SK-N-SH (cell line): ENCODE data around the gene GALNT16. TPM values are rescaled to one million over a fixed set of nuclear protein-coding genes. Genes with fewer than 3 reads are reported as not detected.
A peak's percentile ranks its signal among the peaks of the same experiment; 100 is the strongest.

Experiments
- CHD2 ChIP-seq: fragments of 150-350 bp; IDR thresholded peaks from 2 replicates; pipeline ENCODE4 v1.6.1; 2018; ENCODE audit warnings: low read length; ENCODE audit not compliant: partially characterized antibody
- ELF1 ChIP-seq: IDR thresholded peaks from 2 replicates; pipeline ENCODE4 v1.4.0; 2012
- EP300 ChIP-seq, 2 experiments: IDR thresholded peaks; 2 replicates each; pipeline versions ENCODE4 v1.4.0 to v1.6.1; 2012; ENCODE audit warnings: borderline replicate concordance in 1 of 2, low read depth in 1 of 2, low read length in 1 of 2
- FOXJ3 ChIP-seq: sonication (generic); formaldehyde crosslinking; IDR thresholded peaks from 2 replicates; pipeline ENCODE4 v1.5.1; 2020; ENCODE audit warnings: mild to moderate bottlenecking, missing genetic modification reagents
- GATA2 ChIP-seq: sonication (generic); formaldehyde crosslinking; IDR thresholded peaks from 2 replicates; pipeline ENCODE4 v1.5.0; 2020; ENCODE audit warnings: mild to moderate bottlenecking, missing genetic modification reagents
- MEF2A ChIP-seq: IDR thresholded peaks from 2 replicates; pipeline ENCODE4 v1.4.0; 2012; ENCODE audit warnings: low read depth, borderline replicate concordance
- MXI1 ChIP-seq: IDR thresholded peaks from 2 replicates; pipeline ENCODE4 v1.6.1; 2012; ENCODE audit warnings: mild to moderate bottlenecking, low read depth, low read length, improper control_type of control experiment
- NRF1 ChIP-seq: IDR thresholded peaks from 2 replicates; pipeline ENCODE4 v1.6.1; 2012; ENCODE audit warnings: low read depth, mild to moderate bottlenecking, low read length
- RAD21 ChIP-seq: IDR thresholded peaks from 2 replicates; pipeline ENCODE4 v1.6.1; 2012; ENCODE audit warnings: mild to moderate bottlenecking, low read length
- RCOR1 ChIP-seq: fragments of 150-350 bp; IDR thresholded peaks from 2 replicates; pipeline ENCODE4 v1.6.1; 2017; ENCODE audit warnings: antibody characterized with exemption, low read length
- RFX5 ChIP-seq: IDR thresholded peaks from 2 replicates; pipeline ENCODE4 v1.6.1; 2012; ENCODE audit warnings: mild to moderate bottlenecking, improper control_type of control experiment, low read length
- SIN3A ChIP-seq: IDR thresholded peaks from 2 replicates; pipeline ENCODE4 v1.6.1; 2012; ENCODE audit warnings: low read depth, mild to moderate bottlenecking, low read length, moderate library complexity, borderline replicate concordance
- SMC3 ChIP-seq: IDR thresholded peaks from 2 replicates; pipeline ENCODE4 v1.6.1; 2012; ENCODE audit warnings: low read depth, low read length, improper control_type of control experiment
- TCF12 ChIP-seq: IDR thresholded peaks from 2 replicates; pipeline ENCODE4 v1.4.0; 2012
- TEAD4 ChIP-seq: IDR thresholded peaks from 2 replicates; pipeline ENCODE4 v1.4.0; 2012; ENCODE audit warnings: mild to moderate bottlenecking, borderline replicate concordance; ENCODE audit not compliant: insufficient read depth
- polyA plus RNA-seq, 3 experiments: library from polyadenylated mRNA; depleted of rRNA; stranded (reverse); fragments of >200 nt; gene quantifications; 2 replicates each; pipeline ENCODE4 v1.2.3, GENCODE V29; 2012
- TF ChIP-seq, protein P1 (sequence below): fragments of 150-350 bp; IDR thresholded peaks from 2 replicates; pipeline ENCODE4 v1.6.1; 2017; ENCODE audit warnings: antibody characterized with exemption, low read length, low read depth, borderline replicate concordance
- TF ChIP-seq, protein P2 (sequence below): IDR thresholded peaks from 2 replicates; pipeline ENCODE4 v1.6.1; 2012; ENCODE audit warnings: mild to moderate bottlenecking, low read depth, low read length, moderate library complexity
- TF ChIP-seq, protein P3 (sequence below): fragments of 150-350 bp; IDR thresholded peaks from 2 replicates; pipeline ENCODE4 v1.6.1; 2016; ENCODE audit warnings: mild to moderate bottlenecking, low read depth, low read length
- TF ChIP-seq, protein P4 (sequence below): fragments of 200-600 bp; sonication (generic); IDR thresholded peaks from 2 replicates; pipeline ENCODE4 v1.6.1; 2017; ENCODE audit warnings: antibody characterized with exemption, mild to moderate bottlenecking, moderate library complexity
- TF ChIP-seq, protein P5 (sequence below): IDR thresholded peaks from 2 replicates; pipeline ENCODE4; 2012

Gene GALNT16
- polyA plus RNA-seq, 1 of the 3 experiments (the other 2 are of a cell fraction): 17.0 TPM

DNA sequence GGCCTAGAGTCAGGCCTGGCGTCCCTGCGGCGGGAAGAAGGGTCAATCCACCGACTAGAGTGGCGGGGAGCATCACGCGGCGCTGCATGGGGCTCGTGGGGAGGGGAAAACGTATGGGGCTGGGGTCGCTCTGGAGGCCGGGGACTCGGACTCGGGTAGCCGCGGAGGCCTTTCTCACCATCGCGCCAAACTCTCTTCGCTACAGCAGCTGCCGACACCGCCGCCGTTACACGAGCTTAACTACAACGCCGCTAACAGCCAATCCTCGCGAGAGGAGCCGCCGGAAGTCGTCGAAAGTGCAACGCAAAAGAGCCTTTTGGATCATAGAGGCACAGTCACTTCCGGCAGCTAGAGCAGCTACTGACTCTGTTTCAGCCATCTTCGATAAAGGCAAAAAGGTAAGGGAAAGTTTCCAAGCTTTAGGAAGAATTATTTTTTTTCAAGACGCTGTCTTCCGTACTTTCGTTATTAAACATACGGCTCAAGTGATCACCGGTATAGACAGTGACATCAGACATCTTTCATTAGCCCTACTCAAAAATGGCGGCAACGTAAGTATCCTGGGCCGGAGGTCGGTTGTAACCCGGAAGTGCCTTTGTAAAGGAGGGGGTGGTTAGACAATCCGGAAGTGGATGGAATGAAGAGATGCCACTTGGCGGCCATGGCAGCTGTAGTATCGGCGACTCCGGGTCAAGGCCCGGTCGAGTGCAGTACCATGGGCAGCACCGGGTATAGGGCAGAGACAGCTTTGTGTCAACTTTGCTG is 138.3 kb downstream of the GALNT16 start, which contains the start of the genes ERH and SLC39A9 (continued):
- TF ChIP-seq, protein P1, sequence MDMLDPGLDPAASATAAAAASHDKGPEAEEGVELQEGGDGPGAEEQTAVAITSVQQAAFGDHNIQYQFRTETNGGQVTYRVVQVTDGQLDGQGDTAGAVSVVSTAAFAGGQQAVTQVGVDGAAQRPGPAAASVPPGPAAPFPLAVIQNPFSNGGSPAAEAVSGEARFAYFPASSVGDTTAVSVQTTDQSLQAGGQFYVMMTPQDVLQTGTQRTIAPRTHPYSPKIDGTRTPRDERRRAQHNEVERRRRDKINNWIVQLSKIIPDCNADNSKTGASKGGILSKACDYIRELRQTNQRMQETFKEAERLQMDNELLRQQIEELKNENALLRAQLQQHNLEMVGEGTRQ: no peak
- TF ChIP-seq MEF2A (no peak), SMC3 (no peak), MXI1 (peak; percentile 70), RFX5 (no peak), SIN3A (peak; percentile 89; the same call in 1 of the 2 replicates), GATA2 (CRISPR knock-in tag) (no peak), ELF1 (peak; percentile 92), NRF1 (no peak), EP300 (IDR thresholded peaks at IDR 0.05; ENCODE audit: borderline replicate concordance in 1 of 2, low read depth in 1 of 2, low read length in 1 of 2) (0 out of 4 replicates have a peak, but pooled peaks of 1 of the 2 experiments have one; percentile 10), TEAD4 (no peak), CHD2 (peak; percentile 99), TCF12 (no peak), FOXJ3 (CRISPR knock-in tag) (no peak), RCOR1 (no peak), RAD21 (no peak)
- TF ChIP-seq, protein P2, sequence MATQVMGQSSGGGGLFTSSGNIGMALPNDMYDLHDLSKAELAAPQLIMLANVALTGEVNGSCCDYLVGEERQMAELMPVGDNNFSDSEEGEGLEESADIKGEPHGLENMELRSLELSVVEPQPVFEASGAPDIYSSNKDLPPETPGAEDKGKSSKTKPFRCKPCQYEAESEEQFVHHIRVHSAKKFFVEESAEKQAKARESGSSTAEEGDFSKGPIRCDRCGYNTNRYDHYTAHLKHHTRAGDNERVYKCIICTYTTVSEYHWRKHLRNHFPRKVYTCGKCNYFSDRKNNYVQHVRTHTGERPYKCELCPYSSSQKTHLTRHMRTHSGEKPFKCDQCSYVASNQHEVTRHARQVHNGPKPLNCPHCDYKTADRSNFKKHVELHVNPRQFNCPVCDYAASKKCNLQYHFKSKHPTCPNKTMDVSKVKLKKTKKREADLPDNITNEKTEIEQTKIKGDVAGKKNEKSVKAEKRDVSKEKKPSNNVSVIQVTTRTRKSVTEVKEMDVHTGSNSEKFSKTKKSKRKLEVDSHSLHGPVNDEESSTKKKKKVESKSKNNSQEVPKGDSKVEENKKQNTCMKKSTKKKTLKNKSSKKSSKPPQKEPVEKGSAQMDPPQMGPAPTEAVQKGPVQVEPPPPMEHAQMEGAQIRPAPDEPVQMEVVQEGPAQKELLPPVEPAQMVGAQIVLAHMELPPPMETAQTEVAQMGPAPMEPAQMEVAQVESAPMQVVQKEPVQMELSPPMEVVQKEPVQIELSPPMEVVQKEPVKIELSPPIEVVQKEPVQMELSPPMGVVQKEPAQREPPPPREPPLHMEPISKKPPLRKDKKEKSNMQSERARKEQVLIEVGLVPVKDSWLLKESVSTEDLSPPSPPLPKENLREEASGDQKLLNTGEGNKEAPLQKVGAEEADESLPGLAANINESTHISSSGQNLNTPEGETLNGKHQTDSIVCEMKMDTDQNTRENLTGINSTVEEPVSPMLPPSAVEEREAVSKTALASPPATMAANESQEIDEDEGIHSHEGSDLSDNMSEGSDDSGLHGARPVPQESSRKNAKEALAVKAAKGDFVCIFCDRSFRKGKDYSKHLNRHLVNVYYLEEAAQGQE: peak; percentile 85
- TF ChIP-seq, protein P3, sequence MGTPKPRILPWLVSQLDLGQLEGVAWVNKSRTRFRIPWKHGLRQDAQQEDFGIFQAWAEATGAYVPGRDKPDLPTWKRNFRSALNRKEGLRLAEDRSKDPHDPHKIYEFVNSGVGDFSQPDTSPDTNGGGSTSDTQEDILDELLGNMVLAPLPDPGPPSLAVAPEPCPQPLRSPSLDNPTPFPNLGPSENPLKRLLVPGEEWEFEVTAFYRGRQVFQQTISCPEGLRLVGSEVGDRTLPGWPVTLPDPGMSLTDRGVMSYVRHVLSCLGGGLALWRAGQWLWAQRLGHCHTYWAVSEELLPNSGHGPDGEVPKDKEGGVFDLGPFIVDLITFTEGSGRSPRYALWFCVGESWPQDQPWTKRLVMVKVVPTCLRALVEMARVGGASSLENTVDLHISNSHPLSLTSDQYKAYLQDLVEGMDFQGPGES: no peak
- TF ChIP-seq, protein P4, sequence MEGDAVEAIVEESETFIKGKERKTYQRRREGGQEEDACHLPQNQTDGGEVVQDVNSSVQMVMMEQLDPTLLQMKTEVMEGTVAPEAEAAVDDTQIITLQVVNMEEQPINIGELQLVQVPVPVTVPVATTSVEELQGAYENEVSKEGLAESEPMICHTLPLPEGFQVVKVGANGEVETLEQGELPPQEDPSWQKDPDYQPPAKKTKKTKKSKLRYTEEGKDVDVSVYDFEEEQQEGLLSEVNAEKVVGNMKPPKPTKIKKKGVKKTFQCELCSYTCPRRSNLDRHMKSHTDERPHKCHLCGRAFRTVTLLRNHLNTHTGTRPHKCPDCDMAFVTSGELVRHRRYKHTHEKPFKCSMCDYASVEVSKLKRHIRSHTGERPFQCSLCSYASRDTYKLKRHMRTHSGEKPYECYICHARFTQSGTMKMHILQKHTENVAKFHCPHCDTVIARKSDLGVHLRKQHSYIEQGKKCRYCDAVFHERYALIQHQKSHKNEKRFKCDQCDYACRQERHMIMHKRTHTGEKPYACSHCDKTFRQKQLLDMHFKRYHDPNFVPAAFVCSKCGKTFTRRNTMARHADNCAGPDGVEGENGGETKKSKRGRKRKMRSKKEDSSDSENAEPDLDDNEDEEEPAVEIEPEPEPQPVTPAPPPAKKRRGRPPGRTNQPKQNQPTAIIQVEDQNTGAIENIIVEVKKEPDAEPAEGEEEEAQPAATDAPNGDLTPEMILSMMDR: no peak
- TF ChIP-seq, protein P5, sequence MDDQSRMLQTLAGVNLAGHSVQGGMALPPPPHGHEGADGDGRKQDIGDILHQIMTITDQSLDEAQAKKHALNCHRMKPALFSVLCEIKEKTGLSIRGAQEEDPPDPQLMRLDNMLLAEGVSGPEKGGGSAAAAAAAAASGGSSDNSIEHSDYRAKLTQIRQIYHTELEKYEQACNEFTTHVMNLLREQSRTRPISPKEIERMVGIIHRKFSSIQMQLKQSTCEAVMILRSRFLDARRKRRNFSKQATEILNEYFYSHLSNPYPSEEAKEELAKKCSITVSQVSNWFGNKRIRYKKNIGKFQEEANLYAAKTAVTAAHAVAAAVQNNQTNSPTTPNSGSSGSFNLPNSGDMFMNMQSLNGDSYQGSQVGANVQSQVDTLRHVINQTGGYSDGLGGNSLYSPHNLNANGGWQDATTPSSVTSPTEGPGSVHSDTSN: 0 out of 2 replicates have a peak, but pooled peaks have one; percentile 7
